DND-41 (cell line): ENCODE results near the gene SLC25A42.

Experiments used
- ATAC-seq: fragments of 200-7000 bp; cut with Tn5 transposase; 3 replicates; pipeline ENCODE4 v1.9.1; 2021; ENCODE audit warnings: low read depth; ENCODE audit not compliant: insufficient read depth
- DNase-seq: peaks from one replicate; pipeline ENCODE4 v3.0.0-alpha.2; 2020
- H2AFZ ChIP-seq: 2 replicates; pipeline ENCODE4 v1.6.0; 2012; ENCODE audit warnings: low read depth, low read length
- H3K27ac ChIP-seq: 2 replicates; pipeline ENCODE4 v1.5.1; 2012; ENCODE audit warnings: low read length, inconsistent platforms
- H3K27me3 ChIP-seq: fragments of 200-600 bp; sonication (generic); 2 replicates; pipeline ENCODE4 v1.6.0; 2012; ENCODE audit warnings: low read length, mild to moderate bottlenecking, inconsistent platforms; ENCODE audit not compliant: insufficient read depth, poor library complexity
- H3K36me3 ChIP-seq: 2 replicates; pipeline ENCODE4 v1.5.1; 2012; ENCODE audit warnings: low read length, inconsistent platforms; ENCODE audit not compliant: insufficient read depth
- H3K4me1 ChIP-seq: 2 replicates; pipeline ENCODE4 v1.5.1; 2012; ENCODE audit warnings: mild to moderate bottlenecking, low read length; ENCODE audit not compliant: insufficient read depth
- H3K4me2 ChIP-seq: 2 replicates; pipeline ENCODE4 v1.6.0; 2012; ENCODE audit warnings: mild to moderate bottlenecking, moderate library complexity, low read length, inconsistent platforms; ENCODE audit not compliant: insufficient read depth
- H3K4me3 ChIP-seq, 2 experiments: fragments of 200-600 bp in 1 of 2; shearing (Covaris generic) in 1 of 2; 2 replicates each; pipeline ENCODE4 v1.5.1; 2012 to 2016; ENCODE audit warnings: inconsistent platforms in 2 of 2, low read length in 2 of 2, mild to moderate bottlenecking in 2 of 2, low read depth in 1 of 2, moderate library complexity in 1 of 2
- H3K79me2 ChIP-seq: 2 replicates; pipeline ENCODE4 v1.6.0; 2012; ENCODE audit warnings: low read length, inconsistent platforms; ENCODE audit not compliant: insufficient read depth
- H3K9ac ChIP-seq: 2 replicates; pipeline ENCODE4 v1.6.0; 2012; ENCODE audit warnings: low read depth, mild to moderate bottlenecking, inconsistent platforms, low read length, moderate library complexity
- H3K9me3 ChIP-seq: 2 replicates; pipeline ENCODE4 v1.5.1; 2012; ENCODE audit warnings: low read length, moderate library complexity, mild to moderate bottlenecking, inconsistent platforms; ENCODE audit not compliant: insufficient read depth, severe bottlenecking
- H4K20me1 ChIP-seq: 2 replicates; pipeline ENCODE4 v1.6.0; 2012; ENCODE audit warnings: low read length; ENCODE audit not compliant: insufficient read depth
- CTCF ChIP-seq: IDR thresholded peaks from 2 replicates; pipeline ENCODE4 v1.5.1; 2012; ENCODE audit warnings: borderline replicate concordance, low read length, moderate library complexity, mild to moderate bottlenecking; ENCODE audit not compliant: poor library complexity, severe bottlenecking; ENCODE audit errors: extremely low read depth
- EZH2 ChIP-seq: IDR thresholded peaks from 3 replicates; pipeline ENCODE4 v1.6.1; 2012; ENCODE audit warnings: borderline replicate concordance, low read depth, mild to moderate bottlenecking, moderate library complexity, low read length, inconsistent platforms; ENCODE audit not compliant: severe bottlenecking

The SLC25A42 gene

GRCh38 chr19:19110410-19111135 lies 46.8 kb downstream of the SLC25A42 start:
- no peak for TF ChIP-seq CTCF
- no peak for TF ChIP-seq EZH2
- Histone ChIP-seq H3K4me2 (no peak overlapping the region), H4K20me1 (no peaks in the 10 kb centered on the region), H3K27ac (no peak overlapping the region), H3K27me3 (no peaks in the 10 kb centered on the region), H3K9me3 (no peaks in the 10 kb centered on the region), H3K36me3 (peaks cover 3% of the 10 kb centered on the region; the same call in 1 of the 2 replicates), H3K9ac (no peak overlapping the region), H2AFZ (no peak overlapping the region), H3K4me3 (no peak overlapping the region), H3K4me1 (no peaks in the 10 kb centered on the region), H3K79me2 (no peaks in the 10 kb centered on the region)
- ATAC-seq (no peak), DNase-seq (no peak)

GRCh38 chr19:19111136-19111835 lies 47.5 kb downstream of the SLC25A42 start:
- TF ChIP-seq CTCF (no peak), EZH2 (no peak)
- Histone ChIP-seq H3K9ac (no peak overlapping the region), H3K27ac (no peak overlapping the region), H2AFZ (no peak overlapping the region), H3K4me3 (no peak overlapping the region), H3K36me3 (peaks cover 3% of the 10 kb centered on the region; the same call in 1 of the 2 replicates), H3K27me3 (no peaks in the 10 kb centered on the region), H3K9me3 (no peaks in the 10 kb centered on the region), H3K4me2 (no peak overlapping the region), H4K20me1 (no peaks in the 10 kb centered on the region), H3K79me2 (no peaks in the 10 kb centered on the region), H3K4me1 (no peaks in the 10 kb centered on the region)
- no peak for DNase-seq
- no peak for ATAC-seq

- H2AFZ ChIP-seq = no peak overlapping the region
- no peaks in the 10 kb centered on the region for H3K4me1 ChIP-seq
- H3K4me3 ChIP-seq = no peak overlapping the region
- no peak overlapping the region for H3K4me2 ChIP-seq
- no peaks in the 10 kb centered on the region for H4K20me1 ChIP-seq
- DNase-seq = no peak
- ATAC-seq = no peak
- TF ChIP-seq EZH2 (no peak), CTCF (no peak)
- H3K9me3 ChIP-seq = no peaks in the 10 kb centered on the region
- H3K9ac ChIP-seq = no peak overlapping the region
- H3K27ac ChIP-seq = no peak overlapping the region
- H3K27me3 ChIP-seq = no peaks in the 10 kb centered on the region
- no peaks in the 10 kb centered on the region for H3K79me2 ChIP-seq
- H3K36me3 ChIP-seq = peaks cover 3% of the 10 kb centered on the region; the same call in 1 of the 2 replicates
These were observed 48.3 kb downstream of the SLC25A42 start for GRCh38 chr19:19111967-19112580.
